Fibroblast of lung (primary cell): ENCODE results near the gene TMCO6. TPM values are rescaled to one million over a fixed set of nuclear protein-coding genes. Genes with fewer than 3 reads are reported as not detected.

Experiments used
- DNase-seq, 2 donors: peaks; one replicate each; pipeline versions ENCODE4 v3.0.0 to v3.0.0-alpha.2; 2010; ENCODE audit warnings: low read depth in 2 of 2
- H2AFZ ChIP-seq: 2 replicates; pipeline ENCODE4 v1.5.1; 2012; ENCODE audit warnings: low read length, control low read depth, inconsistent platforms
- H3K27ac ChIP-seq: 2 replicates; pipeline ENCODE4 v1.5.1; 2011; ENCODE audit warnings: low read length, control low read depth; ENCODE audit not compliant: insufficient read depth
- H3K27me3 ChIP-seq: 2 replicates; pipeline ENCODE4 v1.5.1; 2011; ENCODE audit warnings: mild to moderate bottlenecking, low read length; ENCODE audit not compliant: control insufficient read depth, insufficient read depth
- H3K36me3 ChIP-seq: 2 replicates; pipeline ENCODE4 v1.5.1; 2011; ENCODE audit warnings: low read length; ENCODE audit not compliant: control insufficient read depth, insufficient read depth
- H3K4me1 ChIP-seq: 2 replicates; pipeline ENCODE4 v1.5.1; 2011; ENCODE audit warnings: low read length; ENCODE audit not compliant: control insufficient read depth, insufficient read depth; ENCODE audit errors: extremely low read depth
- H3K4me2 ChIP-seq: 2 replicates; pipeline ENCODE4 v1.5.1; 2011; ENCODE audit warnings: low read length, control low read depth; ENCODE audit not compliant: insufficient read depth; ENCODE audit errors: extremely low read depth
- H3K4me3 ChIP-seq, 4 experiments: fragments of 200-600 bp in 1 of 4; sonication (generic) in 1 of 4; replicated peaks in 1 of 4; 2 replicates each; pipeline ENCODE4 v1.5.1; 2011 to 2016; ENCODE audit warnings: low read length in 4 of 4, low read depth in 3 of 4, mild to moderate bottlenecking in 3 of 4, control low read depth in 2 of 4, inconsistent platforms in 1 of 4, mixed read lengths in 1 of 4; ENCODE audit not compliant: insufficient read depth in 1 of 4; ENCODE audit errors: control extremely low read depth in 1 of 4
- H3K79me2 ChIP-seq: 2 replicates; pipeline ENCODE4 v1.5.1; 2012; ENCODE audit warnings: mild to moderate bottlenecking, low read length, inconsistent platforms; ENCODE audit not compliant: control insufficient read depth, insufficient read depth
- H3K9ac ChIP-seq: 2 replicates; pipeline ENCODE4 v1.5.1; 2011; ENCODE audit warnings: mild to moderate bottlenecking, low read length, control low read depth; ENCODE audit not compliant: insufficient read depth
- H3K9me3 ChIP-seq: 2 replicates; pipeline ENCODE4 v1.5.1; 2012; ENCODE audit warnings: low read depth, low read length; ENCODE audit not compliant: control insufficient read depth, insufficient read depth
- H4K20me1 ChIP-seq: 2 replicates; pipeline ENCODE4 v1.5.1; 2011; ENCODE audit warnings: low read length; ENCODE audit not compliant: control insufficient read depth, insufficient read depth; ENCODE audit errors: extremely low read depth
- EZH2 ChIP-seq: IDR thresholded peaks from 2 replicates; pipeline ENCODE4 v1.5.1; 2012; ENCODE audit warnings: low read length, control low read depth, mild to moderate bottlenecking; ENCODE audit errors: missing control alignments
- polyA plus RNA-seq, 2 donors: library from polyadenylated mRNA; depleted of rRNA in 1 of 2; stranded (reverse) in 1 of 2; unstranded in 1 of 2; fragments of >200 nt; gene quantifications; 2 replicates each; pipeline ENCODE4 v1.2.1, GENCODE V29; 2011 to 2012; ENCODE audit warnings: missing spikeins in 1 of 2
- total RNA-seq: library from RNA; depleted of rRNA; stranded (reverse); fragments of >200 nt; gene quantifications from 2 replicates; pipeline ENCODE4 v1.2.1, GENCODE V29; 2014
- TF ChIP-seq, protein P1 (sequence below), 2 donors: IDR thresholded peaks in 1 of 2; conservative IDR thresholded peaks in 1 of 2; 1 replicate in 1 of 2; 2 replicates in 1 of 2; pipeline ENCODE4 v1.5.1; 2011 to 2012; ENCODE audit warnings: low read length in 2 of 2, control low read depth in 1 of 2, inconsistent platforms in 1 of 2, low read depth in 1 of 2, mild to moderate bottlenecking in 1 of 2

Gene TMCO6
- total and polyA plus RNA-seq, 2 donors (not counting 1 experiment from before 2014, with no cell fraction given), result 7.6 to 18.0 TPM

- no peaks in the 10 kb centered on the region for H3K4me1 ChIP-seq
- H2AFZ ChIP-seq, result no peak overlapping the region
- no peak overlapping the region for H3K4me2 ChIP-seq
Observed at GRCh38 chr5:140608722-140609121, 30.5 kb upstream of the TMCO6 start.

GRCh38 chr5:140609126-140609525, 30.1 kb upstream of the TMCO6 start:
- Histone ChIP-seq H3K27me3 (no peaks in the 10 kb centered on the region), H3K79me2 (no peaks in the 10 kb centered on the region), H4K20me1 (no peaks in the 10 kb centered on the region), H3K36me3 (no peaks in the 10 kb centered on the region), H3K27ac (no peak overlapping the region), H3K9ac (no peak overlapping the region), H3K4me3 (no peak overlapping the region), H3K4me2 (no peak overlapping the region), H2AFZ (no peak overlapping the region), H3K9me3 (no peaks in the 10 kb centered on the region), H3K4me1 (no peaks in the 10 kb centered on the region)
- TF ChIP-seq, protein P1, sequence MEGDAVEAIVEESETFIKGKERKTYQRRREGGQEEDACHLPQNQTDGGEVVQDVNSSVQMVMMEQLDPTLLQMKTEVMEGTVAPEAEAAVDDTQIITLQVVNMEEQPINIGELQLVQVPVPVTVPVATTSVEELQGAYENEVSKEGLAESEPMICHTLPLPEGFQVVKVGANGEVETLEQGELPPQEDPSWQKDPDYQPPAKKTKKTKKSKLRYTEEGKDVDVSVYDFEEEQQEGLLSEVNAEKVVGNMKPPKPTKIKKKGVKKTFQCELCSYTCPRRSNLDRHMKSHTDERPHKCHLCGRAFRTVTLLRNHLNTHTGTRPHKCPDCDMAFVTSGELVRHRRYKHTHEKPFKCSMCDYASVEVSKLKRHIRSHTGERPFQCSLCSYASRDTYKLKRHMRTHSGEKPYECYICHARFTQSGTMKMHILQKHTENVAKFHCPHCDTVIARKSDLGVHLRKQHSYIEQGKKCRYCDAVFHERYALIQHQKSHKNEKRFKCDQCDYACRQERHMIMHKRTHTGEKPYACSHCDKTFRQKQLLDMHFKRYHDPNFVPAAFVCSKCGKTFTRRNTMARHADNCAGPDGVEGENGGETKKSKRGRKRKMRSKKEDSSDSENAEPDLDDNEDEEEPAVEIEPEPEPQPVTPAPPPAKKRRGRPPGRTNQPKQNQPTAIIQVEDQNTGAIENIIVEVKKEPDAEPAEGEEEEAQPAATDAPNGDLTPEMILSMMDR (conservative IDR thresholded peaks at IDR 0.05 in 1 of 2, IDR thresholded peaks at IDR 0.05 in 1 of 2; ENCODE audit: low read depth in 1 of 2, low read length in 2 of 2), result no peak
- no peak for TF ChIP-seq EZH2
- no peak for DNase-seq

More at GRCh38 chr5:140608722-140609121, 30.5 kb upstream of the TMCO6 start:
- Histone ChIP-seq H3K9me3 (no peaks in the 10 kb centered on the region), H3K36me3 (no peaks in the 10 kb centered on the region), H4K20me1 (no peaks in the 10 kb centered on the region), H3K9ac (no peak overlapping the region), H3K4me3 (no peak overlapping the region), H3K27me3 (no peaks in the 10 kb centered on the region), H3K27ac (no peak overlapping the region), H3K79me2 (no peaks in the 10 kb centered on the region)
- DNase-seq, result no peak
- no peak for TF ChIP-seq EZH2
- TF ChIP-seq, protein P1 (conservative IDR thresholded peaks at IDR 0.05 in 1 of 2, IDR thresholded peaks at IDR 0.05 in 1 of 2; ENCODE audit: low read depth in 1 of 2, low read length in 2 of 2), result no peak

DNA sequence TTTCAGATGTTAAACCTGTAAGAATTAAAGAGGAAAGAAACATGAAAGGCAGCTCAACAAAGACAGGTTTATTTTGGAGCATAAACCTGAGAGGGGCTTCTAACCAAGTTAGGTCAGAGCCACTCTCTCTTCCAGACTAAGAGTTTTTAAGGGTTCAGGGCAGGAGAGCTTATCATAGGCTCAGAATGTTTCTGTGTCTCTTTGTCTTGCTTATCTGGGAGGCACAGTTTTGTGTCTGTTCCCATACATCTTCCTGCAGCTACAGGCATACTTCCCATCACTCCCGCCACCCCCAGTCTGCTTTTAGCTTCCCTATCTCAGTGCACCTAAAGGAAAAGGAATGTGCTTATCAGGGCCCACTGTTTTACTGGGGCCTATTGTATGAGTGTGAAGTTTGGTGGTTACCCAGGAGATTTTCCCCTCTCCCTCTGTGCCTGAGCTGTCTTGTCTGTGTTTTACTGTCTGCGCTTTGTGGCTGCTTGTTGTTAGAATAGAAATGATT, 28.2 kb upstream of the TMCO6 start:
- H3K79me2 ChIP-seq, result no peaks in the 10 kb centered on the region
- peak in 1 of 2 donors; percentile 68 for DNase-seq
- no peak overlapping the region for H3K4me2 ChIP-seq
- H3K27me3 ChIP-seq, result no peaks in the 10 kb centered on the region
- TF ChIP-seq, protein P1 (conservative IDR thresholded peaks at IDR 0.05 in 1 of 2, IDR thresholded peaks at IDR 0.05 in 1 of 2; ENCODE audit: low read depth in 1 of 2, low read length in 2 of 2), result no peak
- TF ChIP-seq EZH2, result no peak
- no peak overlapping the region for H3K27ac ChIP-seq
- no peaks in the 10 kb centered on the region for H3K36me3 ChIP-seq
- H3K9ac ChIP-seq, result no peak overlapping the region
- H3K4me1 ChIP-seq, result no peaks in the 10 kb centered on the region
- H4K20me1 ChIP-seq, result no peaks in the 10 kb centered on the region
- H2AFZ ChIP-seq, result no peak overlapping the region
- no peak overlapping the region for H3K4me3 ChIP-seq
- H3K9me3 ChIP-seq, result no peaks in the 10 kb centered on the region
